Immature natural killer cell (primary cell): ENCODE data around the gene MSH2. TPM values are rescaled to one million over a fixed set of nuclear protein-coding genes. Genes with fewer than 3 reads are reported as not detected.
"Not testable (repeated sequence)": the region's sequence is repeated elsewhere in the genome, so short reads cannot be mapped to it uniquely, and the experiment has no call there.

Experiments used
- DNase-seq, 3 donors: peaks; one replicate each; pipeline ENCODE4 v3.0.0; 2022; ENCODE audit warnings: mixed read lengths in 1 of 3
- H3K27ac Mint-ChIP-seq, 6 donors: one replicate each; pipeline ENCODE4 v1.8.0; 2020; ENCODE audit warnings: mixed read lengths in 6 of 6, mild to moderate bottlenecking in 5 of 6, inconsistent platforms in 4 of 6, moderate library complexity in 3 of 6
- H3K27me3 Mint-ChIP-seq, 3 donors: one replicate each; pipeline ENCODE4 v1.8.0; 2020 to 2021; ENCODE audit warnings: low read depth in 3 of 3, mild to moderate bottlenecking in 3 of 3, mixed read lengths in 3 of 3, moderate library complexity in 3 of 3, inconsistent platforms in 1 of 3
- H3K36me3 Mint-ChIP-seq, 3 donors: one replicate each; pipeline ENCODE4 v1.8.0; 2020; ENCODE audit warnings: mixed read lengths in 3 of 3, inconsistent platforms in 2 of 3, mild to moderate bottlenecking in 2 of 3
- H3K4me1 Mint-ChIP-seq, 2 donors: one replicate each; pipeline ENCODE4 v1.8.0; 2020; ENCODE audit warnings: inconsistent platforms in 2 of 2, mild to moderate bottlenecking in 2 of 2, mixed read lengths in 2 of 2, moderate library complexity in 1 of 2
- H3K4me3 Mint-ChIP-seq, 5 donors: one replicate each; pipeline ENCODE4 v1.8.0; 2020; ENCODE audit warnings: mild to moderate bottlenecking in 5 of 5, mixed read lengths in 5 of 5, inconsistent platforms in 3 of 5, moderate library complexity in 3 of 5
- H3K9me3 Mint-ChIP-seq, 6 donors: one replicate each; pipeline ENCODE4 v1.8.0; 2020; ENCODE audit warnings: mild to moderate bottlenecking in 6 of 6, mixed read lengths in 6 of 6, inconsistent platforms in 4 of 6, moderate library complexity in 3 of 6
- polyA plus RNA-seq, 3 donors: library from polyadenylated mRNA; unstranded; fragments of 300-500 nt; fragmentation: Illumina TruSeq; gene quantifications; one replicate each; pipeline ENCODE4 v1.2.3, GENCODE V29; 2021

The MSH2 gene
- polyA plus RNA-seq, 3 donors from 2014 or later = 22.9 to 34.2 (median 27.5) TPM

GRCh38 chr2:47497843-47498460 lies 95.0 kb downstream of the MSH2 start:
- Mint-ChIP-seq H3K4me1 (peaks cover 33 to 35% of the 10 kb centered on the region in 2 donors), H3K9me3 (peaks cover 0 to 6% (median 3%) of the 10 kb centered on the region in 6 donors), H3K36me3 (peaks cover 4 to 9% (median 6%) of the 10 kb centered on the region in 3 donors), H3K4me3 (no peak overlapping the region), H3K27ac (no peak overlapping the region), H3K27me3 (peaks cover 0 to 6% (median 5%) of the 10 kb centered on the region in 3 donors)
- no peak for DNase-seq

DNA sequence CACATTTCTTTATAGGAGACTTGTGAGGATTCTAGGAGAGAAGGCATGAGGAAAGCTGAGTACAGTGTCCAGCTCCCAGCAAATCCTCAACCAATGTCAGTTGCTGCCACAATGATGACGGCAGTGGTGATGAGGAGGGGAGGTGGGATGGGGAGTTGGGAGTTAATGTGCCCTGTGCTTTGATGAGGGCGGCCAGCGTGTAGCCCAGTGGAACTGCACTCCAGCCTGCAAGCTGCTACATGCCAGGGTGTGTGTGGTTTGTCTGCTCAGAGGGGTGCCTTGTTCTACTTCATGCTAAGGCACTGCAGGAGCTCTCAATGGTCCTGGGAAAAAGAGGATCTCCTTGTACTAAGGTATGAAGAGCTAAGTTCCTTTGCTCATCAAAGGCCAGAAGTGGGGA lies 96.1 kb downstream of the MSH2 start:
- DNase-seq = no peak
- H3K4me3 Mint-ChIP-seq = no peak overlapping the region
- H3K27me3 Mint-ChIP-seq = peaks cover 0 to 6% (median 5%) of the 10 kb centered on the region in 3 donors
- peaks cover 0 to 5% (median 3%) of the 10 kb centered on the region in 6 donors for H3K9me3 Mint-ChIP-seq
- H3K4me1 Mint-ChIP-seq = peaks cover 39 to 42% of the 10 kb centered on the region in 2 donors
- H3K27ac Mint-ChIP-seq = peak overlapping the region in 1 of 6 donors; percentile 53
- peaks cover 4 to 6% (median 5%) of the 10 kb centered on the region in 3 donors for H3K36me3 Mint-ChIP-seq

GRCh38 chr2:47499621-47500309 lies 96.8 kb downstream of the MSH2 start:
- Mint-ChIP-seq H3K4me1 (peaks cover 44 to 48% of the 10 kb centered on the region in 2 donors), H3K27me3 (peaks cover 0 to 4% (median 3%) of the 10 kb centered on the region in 3 donors), H3K4me3 (peak overlapping the region in 2 of 5 donors; percentile 5 to 8), H3K36me3 (peaks cover 6 to 11% (median 8%) of the 10 kb centered on the region in 3 donors), H3K9me3 (peaks cover 0 to 5% (median 3%) of the 10 kb centered on the region in 6 donors), H3K27ac (peak overlapping the region in 5 of 6 donors; percentile 8 to 80 (median 49))
- no peak for DNase-seq

DNA sequence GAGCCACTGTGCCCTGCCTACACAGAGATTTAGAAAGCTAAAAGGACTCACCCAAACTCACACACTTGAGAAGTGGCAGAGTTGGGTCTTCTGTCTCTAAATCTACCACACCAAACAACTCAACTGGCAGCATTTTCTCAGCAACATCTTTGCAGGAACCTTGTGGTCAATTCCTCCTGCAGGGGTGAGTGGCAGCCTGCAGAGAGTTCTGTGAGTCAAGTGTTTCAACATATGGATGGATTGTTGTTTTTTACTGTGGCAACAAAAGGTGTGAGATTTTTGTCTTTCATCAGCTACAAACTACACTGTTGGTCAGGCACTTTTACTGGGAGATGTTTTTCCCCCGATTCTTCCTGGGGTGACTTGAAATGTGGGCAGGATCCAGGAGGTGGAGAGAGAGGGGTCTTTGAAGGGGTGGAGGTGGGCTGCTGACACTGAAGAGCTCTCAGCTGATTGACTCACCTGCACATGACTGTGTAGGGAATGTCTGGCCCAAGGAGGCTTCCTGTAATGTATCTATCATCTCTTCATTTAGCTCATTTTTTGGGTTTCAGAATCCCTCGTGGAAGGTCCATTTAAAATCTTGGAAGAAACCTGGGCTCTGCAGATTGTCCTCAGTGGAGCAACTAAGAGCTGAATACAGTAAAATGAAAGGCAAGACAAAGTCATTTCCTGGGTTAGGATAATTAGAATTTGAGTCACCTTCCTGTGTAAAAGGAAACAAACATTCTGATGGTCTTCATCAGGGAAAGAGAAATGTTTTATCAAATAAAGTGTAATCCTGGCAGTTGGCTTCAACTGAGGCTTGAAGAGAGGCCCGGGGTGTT lies 98.6 kb downstream of the MSH2 start:
- Mint-ChIP-seq H3K9me3 (peaks cover 0 to 6% (median 4%) of the 10 kb centered on the region in 6 donors), H3K27me3 (peaks cover 0 to 2% (median 2%) of the 10 kb centered on the region in 3 donors), H3K27ac (peak overlapping the region; percentile 61 to 95 (median 86))

DNA sequence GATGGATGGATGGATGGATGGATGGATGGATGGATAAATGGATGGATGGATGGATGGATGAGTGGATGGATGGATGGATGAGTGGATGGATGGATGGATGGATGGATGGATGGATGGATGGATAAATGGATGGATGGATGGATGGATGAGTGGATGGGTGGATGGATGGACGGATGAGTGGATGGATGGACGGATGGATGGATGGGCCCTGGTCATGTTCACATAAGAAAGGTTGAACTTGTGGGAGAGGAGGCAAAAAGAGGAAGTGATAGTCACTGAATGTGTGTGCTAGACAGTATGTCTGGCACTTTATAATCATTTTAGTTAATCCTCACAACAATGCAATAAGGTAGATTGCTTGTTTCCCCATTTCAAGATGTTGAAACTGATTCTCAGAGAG lies 99.5 kb downstream of the MSH2 start:
- H3K4me3 Mint-ChIP-seq = peak overlapping the region in 2 of 5 donors; percentile 22 to 55

More for the DNA sequence above, 98.6 kb downstream of the MSH2 start:
- peak overlapping the region; percentile 53 to 75 (median 70) for H3K4me3 Mint-ChIP-seq
- DNase-seq = peak; percentile 42 to 53 (median 45)
- H3K36me3 Mint-ChIP-seq = peaks cover 8 to 14% (median 10%) of the 10 kb centered on the region in 3 donors
- peaks cover 44 to 48% of the 10 kb centered on the region in 2 donors for H3K4me1 Mint-ChIP-seq

DNA sequence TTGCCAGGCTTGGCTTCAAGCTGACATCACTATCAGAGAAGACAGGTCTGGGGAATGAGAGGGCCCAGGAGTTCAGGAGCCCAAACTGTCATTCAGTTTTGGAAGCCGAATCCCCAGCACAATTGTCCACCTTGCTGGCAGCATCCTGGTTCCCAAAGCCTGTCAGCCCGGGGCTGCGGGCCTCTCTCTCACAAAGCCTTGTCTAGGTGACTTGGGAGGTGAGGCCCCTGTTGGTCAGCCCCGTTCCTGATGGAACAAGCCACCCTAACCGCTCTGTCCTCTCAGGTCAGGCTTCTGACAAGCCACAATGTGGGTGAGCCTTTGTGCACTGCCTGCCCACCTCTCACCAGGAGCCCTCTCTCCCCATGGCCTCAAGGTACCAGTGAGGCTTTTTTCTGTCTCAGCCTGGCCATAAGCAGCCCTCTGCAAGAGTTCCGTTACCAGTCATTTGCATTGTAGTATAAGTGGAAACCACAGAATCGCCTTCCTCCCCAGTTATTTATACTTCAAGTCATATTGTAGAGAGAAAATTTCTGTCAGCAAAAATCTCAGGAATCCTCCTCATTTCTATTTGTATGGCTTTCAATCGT lies 100.6 kb downstream of the MSH2 start:
- no peak overlapping the region for H3K4me3 Mint-ChIP-seq
- H3K4me1 Mint-ChIP-seq = peaks cover 48 to 56% of the 10 kb centered on the region in 2 donors
- H3K27ac Mint-ChIP-seq = peak overlapping the region in 1 of 6 donors; percentile 37
- no peak for DNase-seq
- H3K36me3 Mint-ChIP-seq = peaks cover 8 to 12% (median 10%) of the 10 kb centered on the region in 3 donors
- peaks cover 0 to 6% (median 4%) of the 10 kb centered on the region in 6 donors for H3K9me3 Mint-ChIP-seq
- H3K27me3 Mint-ChIP-seq = peaks cover 0 to 2% (median 2%) of the 10 kb centered on the region in 3 donors

More for the DNA sequence above, 99.5 kb downstream of the MSH2 start:
- peak overlapping the region in 5 of 6 donors; percentile 6 to 91 (median 61) for H3K27ac Mint-ChIP-seq
- not testable (repeated sequence) for H3K27me3 Mint-ChIP-seq, H3K9me3 Mint-ChIP-seq, DNase-seq
- peaks cover 44 to 48% of the 10 kb centered on the region in 2 donors for H3K4me1 Mint-ChIP-seq
- H3K36me3 Mint-ChIP-seq = peaks cover 8 to 12% (median 10%) of the 10 kb centered on the region in 3 donors

DNA sequence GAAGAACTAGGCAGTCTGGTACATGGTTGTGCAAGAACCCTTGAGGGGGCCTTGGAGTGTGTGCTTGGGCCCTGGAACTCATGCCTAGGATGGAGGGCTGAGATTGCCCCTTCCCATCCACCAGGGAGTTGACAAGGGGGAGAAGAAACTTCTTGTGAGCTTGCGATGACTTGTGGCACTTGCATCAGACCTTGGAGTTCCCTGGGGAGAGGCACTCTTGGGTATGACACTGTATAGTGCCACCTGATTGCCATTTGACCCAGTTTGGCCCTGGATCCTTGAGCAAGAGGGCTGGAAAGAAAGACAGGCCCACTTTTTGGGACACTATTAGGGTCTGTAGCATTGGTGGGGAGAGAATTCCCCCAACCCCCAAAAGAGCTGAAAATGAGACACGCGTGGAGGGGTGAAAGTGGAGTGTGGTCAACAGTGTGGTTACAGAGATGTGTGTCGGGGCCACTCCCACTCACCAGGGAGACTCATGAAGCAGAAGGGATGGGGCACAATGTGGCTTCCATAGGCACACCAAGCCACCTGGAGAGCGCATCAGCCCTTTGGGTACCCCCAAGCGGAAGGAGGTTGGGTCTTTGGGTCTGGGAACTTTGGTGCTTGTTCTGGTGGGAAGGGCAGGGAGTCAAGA lies 101.3 kb downstream of the MSH2 start:
- H3K4me1 Mint-ChIP-seq = peaks cover 53 to 60% of the 10 kb centered on the region in 2 donors
- peaks cover 0 to 2% (median 2%) of the 10 kb centered on the region in 3 donors for H3K27me3 Mint-ChIP-seq
- peaks cover 8 to 12% (median 10%) of the 10 kb centered on the region in 3 donors for H3K36me3 Mint-ChIP-seq
- H3K27ac Mint-ChIP-seq = no peak overlapping the region
- H3K9me3 Mint-ChIP-seq = peaks cover 0 to 7% (median 4%) of the 10 kb centered on the region in 6 donors
- no peak overlapping the region for H3K4me3 Mint-ChIP-seq
- no peak for DNase-seq

DNA sequence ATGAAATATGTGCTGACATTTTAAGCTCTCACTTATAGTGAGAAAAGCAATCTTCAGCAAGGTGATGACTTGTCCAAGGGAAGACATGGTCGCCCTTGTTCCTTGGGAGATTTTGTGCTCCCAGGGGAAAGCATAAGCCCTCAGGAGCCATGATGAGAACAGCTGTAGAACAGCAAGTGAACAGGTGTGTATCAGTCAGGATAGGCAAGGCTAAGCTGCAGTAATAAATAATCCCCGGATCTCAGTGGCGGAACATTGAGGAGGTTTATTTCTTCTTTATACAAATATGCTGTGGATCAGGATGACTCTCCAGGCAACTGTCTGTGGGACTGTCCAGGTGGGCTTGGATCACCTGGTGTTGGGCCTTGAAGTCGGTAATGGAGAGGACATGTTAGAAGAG lies 103.1 kb downstream of the MSH2 start:
- peaks cover 49 to 54% of the 10 kb centered on the region in 2 donors for H3K4me1 Mint-ChIP-seq
- H3K9me3 Mint-ChIP-seq = peaks cover 0 to 3% (median 1%) of the 10 kb centered on the region in 6 donors
- H3K27ac Mint-ChIP-seq = no peak overlapping the region
- H3K36me3 Mint-ChIP-seq = peaks cover 3 to 12% (median 4%) of the 10 kb centered on the region in 3 donors
- H3K27me3 Mint-ChIP-seq = peaks cover 0 to 2% (median 0%) of the 10 kb centered on the region in 3 donors
- no peak overlapping the region for H3K4me3 Mint-ChIP-seq
- DNase-seq = no peak

DNA sequence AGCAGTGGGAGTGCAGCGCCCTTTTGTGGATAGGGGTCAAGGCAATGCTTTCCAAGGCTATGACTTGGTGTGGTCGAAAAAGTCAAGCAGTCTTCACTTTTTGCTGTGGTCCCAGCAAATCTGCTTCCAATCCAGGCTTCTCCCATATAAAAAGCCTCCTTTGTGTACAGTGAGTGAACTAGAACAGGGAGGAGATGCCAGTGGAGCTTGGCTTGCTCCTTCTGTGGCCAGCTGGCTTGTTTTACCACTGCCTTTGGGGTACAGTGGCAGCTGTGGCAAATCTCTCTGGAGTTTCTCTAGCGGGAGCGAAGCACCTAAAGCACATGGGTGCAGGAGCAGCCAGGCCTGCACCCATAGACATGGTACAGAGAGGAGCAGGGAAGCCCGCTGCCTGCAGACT lies 103.5 kb downstream of the MSH2 start:
- Mint-ChIP-seq H3K4me1 (peaks cover 45 to 50% of the 10 kb centered on the region in 2 donors), H3K4me3 (no peak overlapping the region), H3K27ac (no peak overlapping the region), H3K27me3 (peaks cover 0 to 1% (median 0%) of the 10 kb centered on the region in 3 donors), H3K36me3 (peaks cover 3 to 12% (median 4%) of the 10 kb centered on the region in 3 donors), H3K9me3 (peaks cover 0 to 3% (median 1%) of the 10 kb centered on the region in 6 donors)
- no peak for DNase-seq

DNA sequence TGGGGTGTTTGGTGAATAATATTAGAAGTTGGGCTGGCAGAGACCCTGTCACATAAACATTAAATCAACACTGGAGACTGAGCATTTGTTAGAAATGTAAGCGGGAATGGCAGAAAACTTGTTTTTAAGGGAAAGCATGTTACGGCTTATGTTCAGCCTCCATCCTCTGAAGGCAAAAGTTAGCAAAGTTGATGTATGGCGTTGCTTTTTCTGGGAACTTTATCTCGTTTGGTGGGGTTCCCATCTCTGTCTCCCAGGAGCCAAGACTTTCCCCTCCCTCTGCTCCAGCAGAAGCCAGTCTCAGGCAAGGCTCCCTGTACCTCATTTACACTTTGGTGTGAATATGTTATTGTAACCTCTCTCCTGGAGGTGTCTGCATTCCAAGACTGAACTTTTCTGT lies 105.1 kb downstream of the MSH2 start:
- Mint-ChIP-seq H3K36me3 (peaks cover 3 to 12% (median 4%) of the 10 kb centered on the region in 3 donors), H3K27me3 (peaks cover 0 to 2% (median 0%) of the 10 kb centered on the region in 3 donors), H3K4me3 (peak overlapping the region in 1 of 5 donors; percentile 27), H3K27ac (peak overlapping the region in 1 of 6 donors; percentile 40), H3K9me3 (peaks cover 0 to 3% (median 1%) of the 10 kb centered on the region in 6 donors), H3K4me1 (peaks cover 29 to 35% of the 10 kb centered on the region in 2 donors)
- no peak for DNase-seq

GRCh38 chr2:47508641-47509040 lies 105.7 kb downstream of the MSH2 start:
- peaks cover 0 to 3% (median 1%) of the 10 kb centered on the region in 6 donors for H3K9me3 Mint-ChIP-seq

DNA sequence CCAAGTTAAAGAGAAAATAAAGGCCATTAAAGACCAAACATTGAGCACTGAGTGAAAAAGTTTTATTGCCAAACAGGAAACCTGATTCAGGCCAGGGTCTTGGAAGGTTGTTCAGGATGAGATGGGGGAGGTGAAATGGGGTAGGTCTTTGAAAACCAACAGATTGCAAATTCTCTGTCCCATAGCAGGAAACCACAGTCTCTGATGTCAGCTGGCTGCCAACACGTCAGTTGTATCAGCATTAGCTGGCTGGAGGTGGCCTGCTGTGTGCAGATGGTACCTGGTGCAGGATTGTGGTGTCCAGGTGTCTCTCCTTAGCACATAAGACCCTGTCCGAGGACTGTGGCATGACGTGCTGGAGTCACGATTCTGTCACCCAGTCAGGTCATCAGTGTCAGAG lies 106.3 kb downstream of the MSH2 start:
- peaks cover 0 to 3% (median 0%) of the 10 kb centered on the region in 3 donors for H3K27me3 Mint-ChIP-seq
- no peak for DNase-seq
- peaks cover 22 to 27% of the 10 kb centered on the region in 2 donors for H3K4me1 Mint-ChIP-seq
- H3K9me3 Mint-ChIP-seq = peaks cover 0 to 3% (median 1%) of the 10 kb centered on the region in 6 donors
- H3K4me3 Mint-ChIP-seq = peak overlapping the region in 2 of 5 donors; percentile 5 to 48
- peaks cover 3 to 8% (median 4%) of the 10 kb centered on the region in 3 donors for H3K36me3 Mint-ChIP-seq
- H3K27ac Mint-ChIP-seq = peak overlapping the region in 3 of 6 donors; percentile 13 to 70 (median 50)

More at GRCh38 chr2:47508641-47509040, 105.7 kb downstream of the MSH2 start:
- Mint-ChIP-seq H3K27me3 (peaks cover 0 to 3% (median 0%) of the 10 kb centered on the region in 3 donors), H3K4me3 (peak overlapping the region in 1 of 5 donors; percentile 27), H3K36me3 (peaks cover 3 to 12% (median 4%) of the 10 kb centered on the region in 3 donors), H3K27ac (peak overlapping the region in 2 of 6 donors; percentile 13 to 70), H3K4me1 (peaks cover 29 to 33% of the 10 kb centered on the region in 2 donors)
- no peak for DNase-seq
